ENCODE measurements around the gene HIPK2.

DNA sequence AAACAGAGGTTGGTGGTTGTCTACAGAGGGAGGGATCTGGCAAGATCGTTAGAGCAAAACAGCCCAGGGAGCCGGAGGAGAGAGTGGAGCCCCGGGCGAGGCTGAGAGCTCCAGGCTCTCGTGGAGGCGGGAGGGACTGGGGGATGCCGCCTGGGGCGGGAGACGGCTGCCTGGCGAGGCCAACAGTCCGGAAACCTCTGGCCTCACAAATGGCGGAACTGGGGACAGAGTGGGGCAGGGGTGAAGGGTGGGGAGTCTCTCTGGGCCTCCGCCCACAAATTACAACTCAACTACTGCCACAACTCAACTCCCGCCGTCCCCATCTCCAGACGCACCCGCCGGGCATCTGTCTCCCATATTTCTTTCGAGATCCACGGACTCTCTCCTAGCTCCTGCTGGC, 206.6 kb downstream of the HIPK2 start:
- TF ChIP-seq, protein P1, sequence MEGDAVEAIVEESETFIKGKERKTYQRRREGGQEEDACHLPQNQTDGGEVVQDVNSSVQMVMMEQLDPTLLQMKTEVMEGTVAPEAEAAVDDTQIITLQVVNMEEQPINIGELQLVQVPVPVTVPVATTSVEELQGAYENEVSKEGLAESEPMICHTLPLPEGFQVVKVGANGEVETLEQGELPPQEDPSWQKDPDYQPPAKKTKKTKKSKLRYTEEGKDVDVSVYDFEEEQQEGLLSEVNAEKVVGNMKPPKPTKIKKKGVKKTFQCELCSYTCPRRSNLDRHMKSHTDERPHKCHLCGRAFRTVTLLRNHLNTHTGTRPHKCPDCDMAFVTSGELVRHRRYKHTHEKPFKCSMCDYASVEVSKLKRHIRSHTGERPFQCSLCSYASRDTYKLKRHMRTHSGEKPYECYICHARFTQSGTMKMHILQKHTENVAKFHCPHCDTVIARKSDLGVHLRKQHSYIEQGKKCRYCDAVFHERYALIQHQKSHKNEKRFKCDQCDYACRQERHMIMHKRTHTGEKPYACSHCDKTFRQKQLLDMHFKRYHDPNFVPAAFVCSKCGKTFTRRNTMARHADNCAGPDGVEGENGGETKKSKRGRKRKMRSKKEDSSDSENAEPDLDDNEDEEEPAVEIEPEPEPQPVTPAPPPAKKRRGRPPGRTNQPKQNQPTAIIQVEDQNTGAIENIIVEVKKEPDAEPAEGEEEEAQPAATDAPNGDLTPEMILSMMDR (IDR thresholded peaks at IDR 0.05 in 2 of 3, conservative IDR thresholded peaks at IDR 0.05 in 1 of 3; ENCODE audit: control insufficient read depth in 2 of 3, extremely low read depth in 1 of 3, insufficient read depth in 1 of 3, low read depth in 3 of 3, low read length in 3 of 3): no peak
- TF ChIP-seq EP300 (IDR thresholded peaks at IDR 0.05; ENCODE audit: borderline replicate concordance in 1 of 2, control insufficient read depth in 1 of 2, low read depth in 2 of 2, low read length in 2 of 2): no peak
- TF ChIP-seq, protein P2, sequence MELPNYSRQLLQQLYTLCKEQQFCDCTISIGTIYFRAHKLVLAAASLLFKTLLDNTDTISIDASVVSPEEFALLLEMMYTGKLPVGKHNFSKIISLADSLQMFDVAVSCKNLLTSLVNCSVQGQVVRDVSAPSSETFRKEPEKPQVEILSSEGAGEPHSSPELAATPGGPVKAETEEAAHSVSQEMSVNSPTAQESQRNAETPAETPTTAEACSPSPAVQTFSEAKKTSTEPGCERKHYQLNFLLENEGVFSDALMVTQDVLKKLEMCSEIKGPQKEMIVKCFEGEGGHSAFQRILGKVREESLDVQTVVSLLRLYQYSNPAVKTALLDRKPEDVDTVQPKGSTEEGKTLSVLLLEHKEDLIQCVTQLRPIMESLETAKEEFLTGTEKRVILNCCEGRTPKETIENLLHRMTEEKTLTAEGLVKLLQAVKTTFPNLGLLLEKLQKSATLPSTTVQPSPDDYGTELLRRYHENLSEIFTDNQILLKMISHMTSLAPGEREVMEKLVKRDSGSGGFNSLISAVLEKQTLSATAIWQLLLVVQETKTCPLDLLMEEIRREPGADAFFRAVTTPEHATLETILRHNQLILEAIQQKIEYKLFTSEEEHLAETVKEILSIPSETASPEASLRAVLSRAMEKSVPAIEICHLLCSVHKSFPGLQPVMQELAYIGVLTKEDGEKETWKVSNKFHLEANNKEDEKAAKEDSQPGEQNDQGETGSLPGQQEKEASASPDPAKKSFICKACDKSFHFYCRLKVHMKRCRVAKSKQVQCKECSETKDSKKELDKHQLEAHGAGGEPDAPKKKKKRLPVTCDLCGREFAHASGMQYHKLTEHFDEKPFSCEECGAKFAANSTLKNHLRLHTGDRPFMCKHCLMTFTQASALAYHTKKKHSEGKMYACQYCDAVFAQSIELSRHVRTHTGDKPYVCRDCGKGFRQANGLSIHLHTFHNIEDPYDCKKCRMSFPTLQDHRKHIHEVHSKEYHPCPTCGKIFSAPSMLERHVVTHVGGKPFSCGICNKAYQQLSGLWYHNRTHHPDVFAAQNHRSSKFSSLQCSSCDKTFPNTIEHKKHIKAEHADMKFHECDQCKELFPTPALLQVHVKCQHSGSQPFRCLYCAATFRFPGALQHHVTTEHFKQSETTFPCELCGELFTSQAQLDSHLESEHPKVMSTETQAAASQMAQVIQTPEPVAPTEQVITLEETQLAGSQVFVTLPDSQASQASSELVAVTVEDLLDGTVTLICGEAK (IDR thresholded peaks at IDR 0.05; ENCODE audit: borderline replicate concordance): no peak
- TF ChIP-seq ZZZ3 (IDR thresholded peaks at IDR 0.05; ENCODE audit: control insufficient read depth, insufficient read length, low read depth): no peak
- no peak for TF ChIP-seq POLR2A (IDR thresholded peaks at IDR 0.05; ENCODE audit: low read depth, low read length)
- no peak for TF ChIP-seq NR2C2 (IDR thresholded peaks at IDR 0.05; ENCODE audit: borderline replicate concordance, control insufficient read depth, insufficient read length, low read depth)
- no peak for TF ChIP-seq PAX8 (IDR thresholded peaks at IDR 0.05)
- no peak for TF ChIP-seq POLR2AphosphoS5 (IDR thresholded peaks at IDR 0.05; ENCODE audit: low read length)
- no peak for TF ChIP-seq MYB (IDR thresholded peaks at IDR 0.05; ENCODE audit: borderline replicate concordance, low read depth, low read length)
- TF ChIP-seq DPF2 (IDR thresholded peaks at IDR 0.05): no peak
- TF ChIP-seq BHLHE40 (IDR thresholded peaks at IDR 0.05; ENCODE audit: borderline replicate concordance in 1 of 2, low read depth in 2 of 2, low read length in 1 of 2): no peak
- TF ChIP-seq, protein P3, sequence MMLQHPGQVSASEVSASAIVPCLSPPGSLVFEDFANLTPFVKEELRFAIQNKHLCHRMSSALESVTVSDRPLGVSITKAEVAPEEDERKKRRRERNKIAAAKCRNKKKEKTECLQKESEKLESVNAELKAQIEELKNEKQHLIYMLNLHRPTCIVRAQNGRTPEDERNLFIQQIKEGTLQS (IDR thresholded peaks at IDR 0.05; ENCODE audit: borderline replicate concordance, extremely low read depth, low read depth, low read length): no peak
- no peak for TF ChIP-seq TAF1 (IDR thresholded peaks at IDR 0.05; ENCODE audit: borderline replicate concordance, low read depth, low read length)

Measured in GM12878 (cell line).